ENCODE measurements around the gene WSB1. TPM values are rescaled to one million over a fixed set of nuclear protein-coding genes. Genes with fewer than 3 reads are reported as not detected.
"Not testable (repeated sequence)": the region's sequence is repeated elsewhere in the genome, so short reads cannot be mapped to it uniquely, and the experiment has no call there.

WSB1 gene
- total RNA-seq, 2 donors from 2014 or later: 181 to 211 TPM

DNA sequence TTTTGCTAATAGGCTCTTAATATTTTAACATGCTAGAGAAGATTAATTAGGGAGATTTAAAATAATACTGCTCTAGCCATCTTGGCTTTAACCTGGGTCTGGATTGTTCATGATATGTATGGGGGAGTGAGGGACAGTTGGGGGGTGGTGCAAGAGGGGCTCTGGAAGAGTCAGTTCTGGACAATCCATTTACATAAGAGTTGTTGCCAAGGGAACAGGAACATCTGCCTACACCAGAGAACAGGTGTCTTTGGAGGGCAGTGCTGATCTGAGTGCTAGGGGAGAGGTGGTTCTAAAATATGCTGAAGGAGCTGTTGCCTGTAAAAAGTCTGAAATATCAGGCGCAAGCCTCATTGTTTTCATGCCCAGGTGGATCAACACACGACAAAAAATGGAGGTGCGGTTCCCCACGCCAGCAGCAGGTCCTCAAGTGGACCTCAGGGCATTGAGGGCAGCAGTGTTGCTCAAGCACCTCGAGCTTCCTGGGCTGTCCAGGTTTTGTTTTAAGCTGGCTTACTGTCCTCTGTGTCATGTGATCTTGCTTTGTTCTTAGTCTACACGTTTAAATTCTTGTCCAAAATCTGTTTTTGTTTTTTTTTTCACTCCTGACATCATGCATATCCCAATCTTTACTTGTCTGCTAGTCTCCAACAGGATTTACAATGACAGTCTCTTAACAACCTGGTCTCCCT lies 25.4 kb upstream of the WSB1 start:
- no peaks in the 10 kb centered on the region for H3K36me3 Mint-ChIP-seq
- no peak for DNase-seq (ENCODE audit: low spot score in 2 of 2)
- no peak for ATAC-seq
- no peak overlapping the region for H3K27ac Mint-ChIP-seq
- H3K9me3 Mint-ChIP-seq: no peaks in the 10 kb centered on the region

DNA sequence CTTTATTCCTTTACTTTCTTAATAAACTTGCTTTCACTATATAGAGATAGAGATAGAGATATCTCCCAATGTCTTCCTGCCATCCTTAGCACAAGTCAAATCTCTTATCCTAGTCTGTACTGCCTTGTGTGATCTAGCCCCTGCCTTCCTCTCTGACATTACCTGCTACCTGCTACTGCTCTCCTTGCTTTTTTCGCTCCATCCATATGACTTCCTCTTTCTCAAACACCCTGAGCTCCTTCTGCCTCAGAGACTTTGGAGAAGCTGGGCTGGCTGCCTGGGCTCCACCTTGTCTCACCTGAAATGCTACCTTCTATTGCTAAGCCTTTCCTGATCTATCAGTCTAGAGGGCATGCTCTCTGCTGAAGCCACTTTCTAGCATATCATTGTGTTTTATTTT lies 24.7 kb upstream of the WSB1 start:
- no peak for ATAC-seq
- Mint-ChIP-seq H3K36me3 (no peaks in the 10 kb centered on the region), H3K27ac (no peak overlapping the region), H3K9me3 (no peaks in the 10 kb centered on the region)
- no peak for DNase-seq (ENCODE audit: low spot score in 2 of 2)

DNA sequence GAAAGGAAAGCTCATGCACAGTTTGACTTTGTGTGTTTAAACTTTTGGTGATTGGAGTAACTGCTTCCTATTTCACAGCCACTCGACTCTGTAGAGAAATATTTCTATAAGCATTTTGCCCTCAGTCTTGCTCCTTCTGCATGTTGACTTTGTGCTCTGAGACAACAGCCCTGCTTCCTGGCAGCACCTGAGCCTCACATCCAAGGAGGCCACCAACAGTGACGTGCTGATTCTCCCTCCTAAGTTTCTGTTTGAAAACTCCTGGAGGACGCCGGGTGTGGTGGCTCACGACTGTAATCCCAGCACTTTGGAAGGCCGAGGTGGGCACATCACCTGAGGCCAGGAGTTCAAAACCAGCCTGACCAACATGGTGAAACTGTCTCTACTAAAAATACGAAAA lies 23.9 kb upstream of the WSB1 start:
- ATAC-seq (no peak), DNase-seq (ENCODE audit: low spot score in 2 of 2) (no peak)
- Mint-ChIP-seq H3K9me3 (no peaks in the 10 kb centered on the region), H3K36me3 (no peaks in the 10 kb centered on the region), H3K27ac (no peak overlapping the region)

DNA sequence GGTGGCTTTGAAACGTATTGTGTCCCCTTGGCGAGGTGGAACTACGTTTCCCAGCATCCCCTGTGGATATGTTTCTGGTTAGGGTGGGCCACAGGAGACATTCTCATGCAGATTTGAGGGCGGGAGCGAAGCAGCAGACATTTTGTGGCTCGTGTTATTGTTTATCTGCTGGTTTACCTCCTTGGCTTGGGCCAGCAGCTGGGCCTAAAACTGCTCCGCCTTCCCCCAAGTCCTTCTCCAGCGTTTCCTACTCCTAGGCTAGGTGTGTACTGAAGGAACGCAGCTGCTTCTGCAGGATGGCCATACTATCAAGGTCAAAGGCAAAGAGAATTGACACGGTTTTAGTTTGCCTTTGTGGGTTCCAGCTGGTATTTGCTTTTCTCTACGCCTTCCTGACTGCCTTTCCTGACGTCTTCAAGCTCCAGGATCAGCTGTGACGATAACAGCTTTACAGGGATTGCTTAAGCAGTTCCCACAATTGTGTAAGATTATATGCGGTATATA lies 17.2 kb upstream of the WSB1 start:
- Mint-ChIP-seq H3K9me3 (no peaks in the 10 kb centered on the region), H3K27ac (no peak overlapping the region), H3K36me3 (no peaks in the 10 kb centered on the region)
- DNase-seq (ENCODE audit: low spot score in 2 of 2) (no peak), ATAC-seq (no peak)

DNA sequence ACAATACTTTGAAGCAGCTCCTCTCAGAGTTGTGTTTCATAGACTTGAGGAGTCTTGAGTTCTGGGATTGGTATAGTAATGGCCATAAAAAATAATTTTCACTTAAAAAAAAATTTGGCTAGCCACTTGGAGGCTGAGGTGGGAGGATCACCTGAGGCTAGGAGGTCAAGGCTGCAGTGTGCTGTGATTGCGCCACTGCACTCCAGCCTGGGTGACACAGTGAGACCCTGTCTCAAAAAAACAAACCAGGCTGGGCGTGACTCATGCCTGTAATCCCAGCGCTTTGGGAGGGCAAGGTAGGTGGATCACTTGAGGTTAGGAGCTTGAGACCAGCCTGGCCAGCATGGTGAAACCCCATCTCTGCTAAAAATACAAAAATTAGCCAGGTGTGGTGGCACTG lies 14.8 kb upstream of the WSB1 start:
- DNase-seq (ENCODE audit: low spot score in 2 of 2); H3K27ac Mint-ChIP-seq; H3K9me3 Mint-ChIP-seq; H3K36me3 Mint-ChIP-seq; ATAC-seq: not testable (repeated sequence)

DNA sequence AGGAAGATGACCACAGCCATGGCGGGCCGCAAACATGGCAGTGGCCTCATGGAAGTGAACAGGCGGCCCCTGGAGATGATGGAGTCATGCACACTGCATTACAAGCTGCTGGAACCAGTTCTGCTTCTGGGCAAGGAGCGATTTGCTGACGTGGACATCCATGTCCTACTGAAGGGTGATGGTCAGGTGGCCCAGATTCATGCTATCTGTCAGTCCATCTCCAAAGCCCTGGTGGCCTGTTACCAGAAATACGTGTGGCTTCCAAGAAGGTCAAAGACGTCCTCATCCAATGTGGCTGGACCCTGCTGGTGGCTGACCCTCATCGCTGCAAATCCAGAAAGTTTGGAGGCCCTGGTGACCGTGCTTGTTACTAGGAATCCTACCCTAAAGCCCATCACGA lies 13.4 kb upstream of the WSB1 start:
- H3K27ac Mint-ChIP-seq: no peak overlapping the region
- DNase-seq (ENCODE audit: low spot score in 2 of 2): no peak

DNA sequence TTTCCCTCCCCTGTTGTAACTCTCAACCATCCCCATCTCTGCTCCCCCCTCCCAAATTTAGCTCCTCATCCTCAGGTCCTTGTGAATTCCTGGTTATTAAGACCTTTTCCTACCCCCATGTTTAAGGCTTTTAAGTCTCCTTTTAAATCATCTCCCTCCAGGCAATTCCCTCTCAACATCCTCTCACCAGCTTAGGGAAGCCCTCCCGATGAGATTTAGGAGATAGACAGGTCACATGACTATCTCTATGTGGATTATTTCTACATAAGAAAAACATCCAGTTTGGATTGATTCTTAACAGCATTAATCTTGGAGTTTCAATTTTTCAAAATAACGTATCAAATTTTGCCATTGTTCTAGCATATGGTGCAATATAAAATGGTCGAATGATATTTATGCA lies 12.5 kb upstream of the WSB1 start:
- ATAC-seq: no peak
- DNase-seq (ENCODE audit: low spot score in 2 of 2): no peak
- no peaks in the 10 kb centered on the region for H3K9me3 Mint-ChIP-seq
- no peak overlapping the region for H3K27ac Mint-ChIP-seq
- no peaks in the 10 kb centered on the region for H3K36me3 Mint-ChIP-seq

More for the DNA sequence above, 13.4 kb upstream of the WSB1 start:
- Mint-ChIP-seq H3K9me3 (no peaks in the 10 kb centered on the region), H3K36me3 (no peaks in the 10 kb centered on the region)
- no peak for ATAC-seq

DNA sequence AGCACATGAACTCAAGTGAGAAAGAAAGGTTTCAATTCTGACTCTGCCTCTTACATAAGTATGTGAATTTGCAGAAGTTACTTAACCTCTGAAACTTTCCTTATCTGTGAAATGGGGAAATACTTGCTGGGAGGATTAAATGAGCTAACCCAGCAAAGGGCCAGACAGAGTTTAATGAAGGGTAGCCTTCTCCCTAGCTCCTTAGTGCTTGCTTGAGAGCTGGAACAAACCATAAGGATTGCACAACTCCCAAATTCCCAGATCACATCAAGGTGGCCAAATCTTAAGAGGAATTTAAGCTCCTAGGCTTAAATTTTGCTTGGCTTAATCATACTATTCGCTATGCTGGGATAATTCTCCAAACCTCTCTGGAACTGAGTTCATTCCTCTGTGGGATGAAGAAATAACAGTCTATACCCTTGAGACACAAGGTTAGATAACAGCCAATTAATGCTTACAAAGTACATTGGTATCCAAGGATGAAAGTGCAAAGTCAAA lies 11.8 kb upstream of the WSB1 start:
- no peaks in the 10 kb centered on the region for H3K9me3 Mint-ChIP-seq
- DNase-seq (ENCODE audit: low spot score in 2 of 2) (no peak), ATAC-seq (no peak)
- no peaks in the 10 kb centered on the region for H3K36me3 Mint-ChIP-seq
- no peak overlapping the region for H3K27ac Mint-ChIP-seq

DNA sequence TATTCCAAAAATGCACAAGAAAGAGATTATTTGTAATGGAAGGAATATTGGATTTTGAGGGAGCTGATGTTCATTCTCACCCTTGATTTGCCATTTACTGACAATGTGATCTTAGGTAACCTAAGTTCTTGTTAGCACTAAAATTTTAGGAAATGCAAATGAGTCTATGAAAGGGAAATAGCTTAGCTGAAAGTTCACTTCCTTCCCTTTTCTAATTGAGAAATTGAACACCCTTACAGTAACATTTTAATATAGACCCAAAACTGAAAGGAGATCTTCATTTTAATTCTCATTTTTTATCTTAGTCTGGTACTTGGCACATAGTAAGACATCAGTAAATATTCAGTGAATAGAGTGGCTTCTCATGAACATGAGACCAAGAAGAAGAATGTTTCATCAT lies 10.9 kb upstream of the WSB1 start:
- DNase-seq (ENCODE audit: low spot score in 2 of 2) (no peak), ATAC-seq (no peak)
- Mint-ChIP-seq H3K36me3 (no peaks in the 10 kb centered on the region), H3K27ac (no peak overlapping the region), H3K9me3 (no peaks in the 10 kb centered on the region)

DNA sequence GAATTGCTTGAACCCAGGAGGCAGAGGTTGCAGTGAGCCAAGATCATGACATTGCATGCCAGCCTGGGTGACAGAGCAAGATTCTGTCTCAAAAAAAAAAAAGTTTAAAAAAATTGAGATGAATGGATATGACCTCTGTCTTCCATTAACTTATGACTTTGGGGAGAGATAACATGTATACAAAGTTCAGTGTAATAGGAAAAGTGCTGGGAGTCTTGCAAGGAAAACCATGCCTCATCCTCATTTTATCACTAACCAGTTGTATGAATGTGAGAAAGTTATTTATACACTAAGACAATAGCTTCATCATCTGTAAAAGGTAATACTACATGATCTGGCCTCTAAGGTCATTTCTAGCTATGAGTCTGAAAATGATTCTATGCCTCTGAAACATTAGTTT lies 10.2 kb upstream of the WSB1 start:
- Mint-ChIP-seq H3K36me3 (no peaks in the 10 kb centered on the region), H3K9me3 (no peaks in the 10 kb centered on the region), H3K27ac (no peak overlapping the region)
- no peak for DNase-seq (ENCODE audit: low spot score in 2 of 2)
- ATAC-seq: no peak

DNA sequence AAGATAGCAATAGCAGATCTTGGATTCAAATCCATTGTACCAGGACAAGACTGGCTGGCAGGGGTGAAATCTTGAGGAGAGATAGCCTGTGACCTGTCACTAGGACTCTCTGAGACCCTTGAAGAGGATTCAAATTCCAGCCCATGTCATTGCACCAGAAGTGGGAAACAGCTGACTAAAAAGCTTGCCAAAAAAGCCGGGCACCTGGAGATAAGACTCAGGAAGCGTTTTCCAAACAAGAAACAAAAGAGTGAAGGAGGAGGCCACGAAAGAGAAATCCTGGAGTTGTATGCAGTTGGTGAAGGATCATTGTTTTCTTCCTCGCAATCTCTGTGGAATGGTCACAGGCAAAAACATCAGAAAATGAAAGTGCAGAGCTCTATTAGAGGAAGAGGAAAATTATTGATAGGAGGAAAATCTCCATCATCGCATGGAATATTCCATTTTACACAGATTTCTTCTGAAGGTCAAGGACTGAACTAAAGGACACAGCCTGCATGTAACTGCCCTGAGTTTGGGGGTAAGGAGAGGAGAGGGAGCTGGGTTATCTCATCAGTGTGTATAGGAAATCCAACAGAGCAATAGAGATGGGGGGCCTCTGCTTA lies 9.0 kb upstream of the WSB1 start:
- H3K9me3 Mint-ChIP-seq: no peaks in the 10 kb centered on the region
- no peak overlapping the region for H3K27ac Mint-ChIP-seq
- DNase-seq (ENCODE audit: low spot score in 2 of 2) (no peak), ATAC-seq (no peak)
- H3K36me3 Mint-ChIP-seq: no peaks in the 10 kb centered on the region

DNA sequence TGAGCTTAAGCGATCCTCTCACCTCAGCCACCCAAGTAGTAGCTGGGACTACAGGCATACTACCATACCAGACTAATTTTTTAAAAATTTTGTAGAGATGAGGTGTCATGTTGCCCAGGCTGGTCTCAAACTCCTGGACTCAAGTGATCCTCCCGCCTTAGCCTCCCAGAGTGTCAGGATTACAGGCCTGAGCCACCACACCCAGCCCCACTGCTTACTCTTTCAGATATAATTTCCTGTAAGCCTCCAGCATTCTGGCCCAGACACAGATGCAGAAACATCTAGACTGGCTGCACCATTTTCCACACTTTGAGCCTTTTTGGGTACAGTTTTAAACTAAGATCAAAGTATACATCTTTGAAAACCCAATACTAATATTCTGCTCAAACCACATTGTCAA lies 8.4 kb upstream of the WSB1 start:
- no peak for DNase-seq (ENCODE audit: low spot score in 2 of 2)
- no peak overlapping the region for H3K27ac Mint-ChIP-seq
- H3K36me3 Mint-ChIP-seq: no peaks in the 10 kb centered on the region
- ATAC-seq: no peak
- H3K9me3 Mint-ChIP-seq: no peaks in the 10 kb centered on the region

DNA sequence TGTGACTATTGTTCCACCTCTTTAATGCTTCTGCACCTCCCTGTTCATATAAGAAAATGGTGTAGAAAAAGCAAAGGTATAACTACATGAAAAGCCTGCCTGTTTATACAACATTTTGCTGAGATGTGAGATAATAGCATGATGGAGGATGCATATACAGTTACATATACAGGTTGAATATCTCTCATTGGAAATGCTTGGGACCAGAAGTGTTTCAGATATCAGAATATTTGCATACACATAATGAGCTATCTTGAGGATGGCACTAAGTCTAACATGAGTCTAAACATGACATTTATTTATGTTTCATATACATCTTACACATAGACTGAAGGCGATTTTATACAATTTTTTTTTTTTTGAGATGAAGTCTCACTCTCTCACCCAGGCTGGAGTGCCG lies 5.7 kb upstream of the WSB1 start:
- H3K27ac Mint-ChIP-seq: no peak overlapping the region
- peaks cover 0 to under 1% of the 10 kb centered on the region in 2 donors for H3K36me3 Mint-ChIP-seq
- H3K9me3 Mint-ChIP-seq: no peaks in the 10 kb centered on the region
- ATAC-seq (no peak), DNase-seq (ENCODE audit: low spot score in 2 of 2) (no peak)

DNA sequence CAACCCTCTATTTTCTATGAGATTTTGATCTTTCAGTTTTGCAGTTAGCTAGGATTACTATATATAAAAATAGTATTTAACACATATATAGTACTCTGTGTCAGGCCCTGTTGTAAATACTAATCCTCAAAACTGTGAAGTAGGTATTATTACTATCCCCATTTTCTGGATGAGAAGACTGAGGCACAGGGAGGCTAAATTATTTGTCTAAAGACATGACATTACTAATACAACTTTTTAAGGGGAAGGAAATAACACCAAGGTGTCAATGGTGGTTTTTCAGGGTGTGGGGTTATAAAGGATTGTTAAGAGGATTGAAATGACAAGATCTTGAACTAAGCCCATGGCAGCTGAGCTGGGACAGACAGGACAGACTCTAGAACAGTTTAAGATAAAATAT lies 4.1 kb upstream of the WSB1 start:
- DNase-seq (ENCODE audit: low spot score in 2 of 2) (no peak), ATAC-seq (no peak)
- H3K9me3 Mint-ChIP-seq: no peaks in the 10 kb centered on the region
- H3K27ac Mint-ChIP-seq: no peak overlapping the region
- H3K36me3 Mint-ChIP-seq: peaks cover 10 to 18% of the 10 kb centered on the region in 2 donors

DNA sequence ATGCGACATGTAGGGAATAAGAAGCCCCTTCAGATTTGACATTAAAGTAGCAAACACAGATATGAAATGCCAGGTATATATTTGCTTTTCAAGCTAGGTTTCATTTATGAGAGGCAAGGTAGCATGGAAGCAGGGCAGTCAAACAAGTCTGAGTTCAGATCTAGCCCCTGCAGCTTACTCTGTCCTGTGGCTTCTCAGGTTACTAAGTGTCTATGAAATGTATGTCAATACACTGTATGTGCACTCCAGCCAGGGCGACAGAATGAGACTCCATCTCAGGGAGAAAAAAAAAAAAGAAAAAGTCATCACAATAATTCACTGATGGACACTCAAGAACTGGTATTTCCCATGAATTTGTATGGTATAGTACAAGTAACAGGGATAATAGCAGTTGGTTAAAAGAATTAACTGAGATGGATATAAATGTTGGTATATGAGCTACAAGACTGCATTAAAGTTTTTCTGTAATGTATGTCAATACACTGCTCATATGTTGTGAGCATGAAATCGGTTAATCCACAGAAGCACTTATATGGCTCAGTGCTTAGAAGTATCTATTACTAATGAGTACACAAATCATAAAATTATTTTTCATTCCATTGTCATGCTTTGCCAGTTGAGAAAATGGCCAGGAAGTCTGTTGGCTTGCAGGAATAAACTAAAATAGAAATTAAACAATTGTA lies 2.9 kb upstream of the WSB1 start:
- Mint-ChIP-seq H3K36me3 (peaks cover 21 to 24% of the 10 kb centered on the region in 2 donors), H3K27ac (no peak overlapping the region), H3K9me3 (no peaks in the 10 kb centered on the region)
- ATAC-seq (no peak), DNase-seq (ENCODE audit: low spot score in 2 of 2) (no peak)

DNA sequence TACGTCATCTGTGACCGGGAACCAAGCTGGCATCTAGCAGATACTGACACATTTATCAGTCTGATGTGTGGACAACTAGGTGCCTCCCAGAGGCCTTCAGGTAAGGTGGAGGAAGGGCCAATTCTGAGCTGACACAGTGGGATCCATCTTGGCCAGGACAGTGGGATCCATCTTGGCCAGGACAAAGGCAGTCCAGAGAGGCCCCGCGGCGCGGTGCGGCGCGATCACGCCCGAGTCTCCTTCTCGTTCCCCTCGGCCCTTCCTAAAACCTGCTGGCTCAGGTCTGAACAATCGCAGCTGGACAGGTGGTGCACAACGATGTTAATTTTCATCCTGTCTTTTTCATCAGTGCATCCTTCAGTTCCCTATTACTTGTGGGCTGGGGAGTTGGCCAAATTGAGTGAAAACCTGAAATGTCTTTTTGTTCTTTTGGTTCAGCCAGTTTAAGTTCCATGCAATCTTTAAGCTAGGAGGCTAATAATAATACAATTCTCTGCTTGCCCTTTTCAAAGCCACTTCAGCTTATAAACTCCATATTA lies 486 bp upstream of the WSB1 start:
- H3K27ac Mint-ChIP-seq: peak overlapping the region; percentile 100
- DNase-seq (ENCODE audit: low spot score in 2 of 2) (peak in 1 of 2 donors; percentile 6), ATAC-seq (no peak)
- H3K9me3 Mint-ChIP-seq: no peaks in the 10 kb centered on the region
- H3K36me3 Mint-ChIP-seq: peaks cover 24 to 26% of the 10 kb centered on the region in 2 donors
